ENCODE data around the gene EIF2S3.

EIF2S3 gene

DNA sequence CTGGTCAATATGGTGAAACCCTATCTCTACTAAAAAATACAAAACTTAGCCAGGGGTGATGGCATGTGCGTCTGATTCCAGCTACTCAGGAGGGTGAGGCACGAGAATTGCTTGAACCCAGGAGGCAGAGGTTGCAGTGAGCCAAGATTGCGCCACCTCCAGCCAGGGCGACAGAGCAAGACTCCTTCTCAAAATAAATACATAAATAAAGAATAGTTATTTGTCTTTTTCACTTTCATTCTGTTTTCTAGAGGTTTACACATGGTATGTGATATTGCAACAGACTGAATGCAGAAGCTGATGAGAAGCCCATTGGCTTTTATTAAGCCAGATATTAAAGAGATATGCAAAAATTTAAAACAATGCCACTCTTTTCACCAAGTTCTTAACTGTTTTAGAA is 35.9 kb upstream of the EIF2S3 start:
- no peak for DNase-seq (ENCODE audit: low read depth in 1 of 2, low spot score in 1 of 2)
- TF ChIP-seq POLR2AphosphoS5 (IDR thresholded peaks at IDR 0.05; ENCODE audit: low read depth) (no peak), GABPA (IDR thresholded peaks at IDR 0.05; ENCODE audit: low read depth) (no peak), SPI1 (IDR thresholded peaks at IDR 0.05; ENCODE audit: borderline replicate concordance, low read depth) (no peak)
- TF ChIP-seq, protein P1, sequence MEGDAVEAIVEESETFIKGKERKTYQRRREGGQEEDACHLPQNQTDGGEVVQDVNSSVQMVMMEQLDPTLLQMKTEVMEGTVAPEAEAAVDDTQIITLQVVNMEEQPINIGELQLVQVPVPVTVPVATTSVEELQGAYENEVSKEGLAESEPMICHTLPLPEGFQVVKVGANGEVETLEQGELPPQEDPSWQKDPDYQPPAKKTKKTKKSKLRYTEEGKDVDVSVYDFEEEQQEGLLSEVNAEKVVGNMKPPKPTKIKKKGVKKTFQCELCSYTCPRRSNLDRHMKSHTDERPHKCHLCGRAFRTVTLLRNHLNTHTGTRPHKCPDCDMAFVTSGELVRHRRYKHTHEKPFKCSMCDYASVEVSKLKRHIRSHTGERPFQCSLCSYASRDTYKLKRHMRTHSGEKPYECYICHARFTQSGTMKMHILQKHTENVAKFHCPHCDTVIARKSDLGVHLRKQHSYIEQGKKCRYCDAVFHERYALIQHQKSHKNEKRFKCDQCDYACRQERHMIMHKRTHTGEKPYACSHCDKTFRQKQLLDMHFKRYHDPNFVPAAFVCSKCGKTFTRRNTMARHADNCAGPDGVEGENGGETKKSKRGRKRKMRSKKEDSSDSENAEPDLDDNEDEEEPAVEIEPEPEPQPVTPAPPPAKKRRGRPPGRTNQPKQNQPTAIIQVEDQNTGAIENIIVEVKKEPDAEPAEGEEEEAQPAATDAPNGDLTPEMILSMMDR (IDR thresholded peaks at IDR 0.05; ENCODE audit: insufficient read depth, low read length): no peak
- TF ChIP-seq, protein P2, sequence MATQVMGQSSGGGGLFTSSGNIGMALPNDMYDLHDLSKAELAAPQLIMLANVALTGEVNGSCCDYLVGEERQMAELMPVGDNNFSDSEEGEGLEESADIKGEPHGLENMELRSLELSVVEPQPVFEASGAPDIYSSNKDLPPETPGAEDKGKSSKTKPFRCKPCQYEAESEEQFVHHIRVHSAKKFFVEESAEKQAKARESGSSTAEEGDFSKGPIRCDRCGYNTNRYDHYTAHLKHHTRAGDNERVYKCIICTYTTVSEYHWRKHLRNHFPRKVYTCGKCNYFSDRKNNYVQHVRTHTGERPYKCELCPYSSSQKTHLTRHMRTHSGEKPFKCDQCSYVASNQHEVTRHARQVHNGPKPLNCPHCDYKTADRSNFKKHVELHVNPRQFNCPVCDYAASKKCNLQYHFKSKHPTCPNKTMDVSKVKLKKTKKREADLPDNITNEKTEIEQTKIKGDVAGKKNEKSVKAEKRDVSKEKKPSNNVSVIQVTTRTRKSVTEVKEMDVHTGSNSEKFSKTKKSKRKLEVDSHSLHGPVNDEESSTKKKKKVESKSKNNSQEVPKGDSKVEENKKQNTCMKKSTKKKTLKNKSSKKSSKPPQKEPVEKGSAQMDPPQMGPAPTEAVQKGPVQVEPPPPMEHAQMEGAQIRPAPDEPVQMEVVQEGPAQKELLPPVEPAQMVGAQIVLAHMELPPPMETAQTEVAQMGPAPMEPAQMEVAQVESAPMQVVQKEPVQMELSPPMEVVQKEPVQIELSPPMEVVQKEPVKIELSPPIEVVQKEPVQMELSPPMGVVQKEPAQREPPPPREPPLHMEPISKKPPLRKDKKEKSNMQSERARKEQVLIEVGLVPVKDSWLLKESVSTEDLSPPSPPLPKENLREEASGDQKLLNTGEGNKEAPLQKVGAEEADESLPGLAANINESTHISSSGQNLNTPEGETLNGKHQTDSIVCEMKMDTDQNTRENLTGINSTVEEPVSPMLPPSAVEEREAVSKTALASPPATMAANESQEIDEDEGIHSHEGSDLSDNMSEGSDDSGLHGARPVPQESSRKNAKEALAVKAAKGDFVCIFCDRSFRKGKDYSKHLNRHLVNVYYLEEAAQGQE (IDR thresholded peaks at IDR 0.05; ENCODE audit: insufficient replicate concordance, low read depth): no peak
- Histone ChIP-seq H3K4me3 (replicated peaks; ENCODE audit: insufficient read depth, low read length) (no peak overlapping the region), H3K27ac (replicated peaks) (no peak overlapping the region), H3K27me3 (ENCODE audit: insufficient read depth, poor library complexity, severe bottlenecking) (no peaks in the 10 kb centered on the region)

DNA sequence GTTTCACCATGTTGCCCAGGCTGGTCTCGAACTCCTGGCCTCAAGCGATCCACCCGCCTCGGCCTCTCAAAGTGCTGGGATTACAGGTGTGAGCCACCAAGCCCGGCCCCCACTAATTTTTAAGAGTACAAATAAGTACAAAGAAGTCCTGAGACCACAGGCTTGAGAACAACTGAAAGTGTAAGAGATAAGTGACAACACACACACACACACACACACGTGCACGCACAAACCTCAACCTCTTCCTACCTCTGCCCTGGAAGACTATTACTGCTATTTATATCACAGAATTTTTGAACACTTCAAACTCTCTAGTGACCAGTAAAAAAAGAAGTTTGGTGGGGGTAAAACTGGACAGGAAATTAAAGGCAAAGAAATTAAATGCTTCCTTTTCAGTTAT is 35.3 kb upstream of the EIF2S3 start:
- TF ChIP-seq GABPA (IDR thresholded peaks at IDR 0.05; ENCODE audit: low read depth) (no peak), POLR2AphosphoS5 (IDR thresholded peaks at IDR 0.05; ENCODE audit: low read depth) (no peak), SPI1 (IDR thresholded peaks at IDR 0.05; ENCODE audit: borderline replicate concordance, low read depth) (no peak)
- TF ChIP-seq, protein P1 (IDR thresholded peaks at IDR 0.05; ENCODE audit: insufficient read depth, low read length): no peak
- TF ChIP-seq, protein P2 (IDR thresholded peaks at IDR 0.05; ENCODE audit: insufficient replicate concordance, low read depth): no peak
- H3K4me3 ChIP-seq (replicated peaks; ENCODE audit: insufficient read depth, low read length): no peak overlapping the region
- H3K27ac ChIP-seq (replicated peaks): no peak overlapping the region
- no peaks in the 10 kb centered on the region for H3K27me3 ChIP-seq (ENCODE audit: insufficient read depth, poor library complexity, severe bottlenecking)
- DNase-seq (ENCODE audit: low read depth in 1 of 2, low spot score in 1 of 2): no peak

DNA sequence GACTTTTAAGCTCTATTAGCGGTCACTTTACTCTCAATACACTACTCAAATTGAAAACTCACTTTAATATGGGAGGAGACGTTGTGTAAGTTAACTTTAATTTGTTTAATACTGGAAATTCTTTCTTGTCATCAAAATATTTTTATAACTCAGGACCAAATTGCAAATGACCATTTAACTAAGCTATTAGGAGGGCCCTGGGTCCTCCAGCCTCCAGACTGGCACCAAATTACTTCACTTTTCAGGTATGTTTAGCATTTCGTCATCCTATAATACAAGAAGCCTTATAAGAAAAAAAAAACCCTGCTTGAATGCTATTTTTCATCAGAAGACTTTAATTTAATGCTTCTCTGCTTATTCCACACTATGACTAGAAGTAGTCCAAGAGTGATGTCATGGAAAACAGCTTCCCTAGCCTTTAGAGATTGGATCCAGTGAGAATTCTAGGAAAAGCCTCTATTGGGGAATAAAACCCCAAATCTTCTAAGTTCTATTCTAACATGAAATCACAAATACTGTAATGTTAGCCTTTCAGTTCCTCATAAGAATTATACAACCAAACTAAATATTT is 34.4 kb upstream of the EIF2S3 start:
- Histone ChIP-seq H3K27ac (replicated peaks) (no peak overlapping the region), H3K4me3 (replicated peaks; ENCODE audit: insufficient read depth, low read length) (no peak overlapping the region), H3K27me3 (ENCODE audit: insufficient read depth, poor library complexity, severe bottlenecking) (no peaks in the 10 kb centered on the region)
- TF ChIP-seq GABPA (IDR thresholded peaks at IDR 0.05; ENCODE audit: low read depth): no peak
- TF ChIP-seq, protein P1 (IDR thresholded peaks at IDR 0.05; ENCODE audit: insufficient read depth, low read length): no peak
- TF ChIP-seq SPI1 (IDR thresholded peaks at IDR 0.05; ENCODE audit: borderline replicate concordance, low read depth): no peak
- TF ChIP-seq POLR2AphosphoS5 (IDR thresholded peaks at IDR 0.05; ENCODE audit: low read depth): no peak
- TF ChIP-seq, protein P2 (IDR thresholded peaks at IDR 0.05; ENCODE audit: insufficient replicate concordance, low read depth): no peak
- no peak for DNase-seq (ENCODE audit: low read depth in 1 of 2, low spot score in 1 of 2)

Measured in HL-60 (cell line).